Endothelial cell of umbilical vein (primary cell): ENCODE measurements around the gene OPA3. TPM values are rescaled to one million over a fixed set of nuclear protein-coding genes. Genes with fewer than 3 reads are reported as not detected.

Experiments used
- BruUV-seq: library from RNA; stranded (reverse); fragments of 400-500 nt; replicated peaks from 2 replicates; lab custom pipeline; 2021; lab: Mats Ljungman, UMichigan
- CTCF ChIA-PET: fragments of 300-600, 350-600 bp; sonication (Branson Sonifier 250); formaldehyde crosslinking; loops from one replicate; lab custom pipeline; 2021; ENCODE audit warnings: antibody characterized with exemption, inconsistent platforms; lab: Charles Lee
- POLR2A ChIA-PET: fragments of 300-600, 350-600 bp; sonication (Branson Sonifier 250); formaldehyde crosslinking; loops from one replicate; lab custom pipeline; 2021; ENCODE audit warnings: antibody characterized with exemption, inconsistent platforms; lab: Charles Lee
- DNase-seq: peaks from one replicate; pipeline ENCODE4 v3.0.0-alpha.2; 2011; ENCODE audit warnings: low read depth, low spot score
- FAIRE-seq: peaks from 2 replicates; lab custom pipeline; 2011; peaks lifted over from hg19 to GRCh38; lab: Jason Lieb, UNC
- H2AFZ ChIP-seq: 2 replicates; pipeline ENCODE4 v1.6.0; 2012; ENCODE audit warnings: low read depth, low read length, control low read depth, inconsistent platforms
- H3K27ac ChIP-seq: 2 replicates; pipeline ENCODE4 v1.5.1; 2011; ENCODE audit warnings: low read depth, mild to moderate bottlenecking, control low read depth, low read length, moderate library complexity; ENCODE audit not compliant: insufficient read depth
- H3K27me3 ChIP-seq, 2 experiments: 2 replicates each; pipeline versions ENCODE4 v1.6.0 to v1.6.1; 2011; ENCODE audit warnings: low read length in 2 of 2, mixed read lengths in 1 of 2; ENCODE audit not compliant: control insufficient read depth in 2 of 2, insufficient read depth in 2 of 2
- H3K36me3 ChIP-seq, 2 experiments: 2 replicates in 1 of 2; 3 replicates in 1 of 2; pipeline ENCODE4 v1.5.1; 2011; ENCODE audit warnings: low read length in 2 of 2, mild to moderate bottlenecking in 1 of 2, moderate library complexity in 1 of 2; ENCODE audit not compliant: control insufficient read depth in 2 of 2, insufficient read depth in 2 of 2; ENCODE audit errors: extremely low read depth in 1 of 2
- H3K4me1 ChIP-seq: 3 replicates; pipeline ENCODE4 v1.5.1; 2011; ENCODE audit warnings: mild to moderate bottlenecking, low read length; ENCODE audit not compliant: control insufficient read depth, insufficient read depth; ENCODE audit errors: extremely low read depth
- H3K4me2 ChIP-seq: 2 replicates; pipeline ENCODE4 v1.6.1; 2011; ENCODE audit warnings: low read length, control low read depth, mixed read lengths; ENCODE audit not compliant: insufficient read depth
- H3K4me3 ChIP-seq, 3 experiments: fragments of 200-600 bp in 1 of 3; sonication (generic), shearing (Covaris generic) in 1 of 3; replicated peaks in 1 of 3; 2 replicates each; pipeline ENCODE4 v1.5.1; 2011 to 2016; ENCODE audit warnings: control low read depth in 3 of 3, low read length in 3 of 3, mild to moderate bottlenecking in 2 of 3, inconsistent platforms in 1 of 3, low read depth in 1 of 3, moderate library complexity in 1 of 3; ENCODE audit not compliant: insufficient read depth in 1 of 3
- H3K79me2 ChIP-seq: 2 replicates; pipeline ENCODE4 v1.6.0; 2012; ENCODE audit warnings: low read length, inconsistent platforms; ENCODE audit not compliant: control insufficient read depth, insufficient read depth
- H3K9ac ChIP-seq: replicated peaks from 2 replicates; pipeline ENCODE3; 2011; ENCODE audit warnings: low read length, control low read depth; ENCODE audit not compliant: insufficient read depth; ENCODE audit errors: extremely low read depth
- H3K9me1 ChIP-seq: replicated peaks from 3 replicates; pipeline ENCODE4 v1.6.0; 2011; ENCODE audit warnings: mild to moderate bottlenecking, low read length; ENCODE audit not compliant: control insufficient read depth, insufficient read depth; ENCODE audit errors: extremely low read depth
- H3K9me3 ChIP-seq: replicated peaks from 2 replicates; pipeline ENCODE4 v1.5.1; 2012; ENCODE audit warnings: low read length, inconsistent platforms; ENCODE audit not compliant: control insufficient read depth, insufficient read depth
- H4K20me1 ChIP-seq: replicated peaks from 2 replicates; pipeline ENCODE3; 2011; ENCODE audit warnings: mild to moderate bottlenecking, low read length; ENCODE audit not compliant: control insufficient read depth, insufficient read depth; ENCODE audit errors: extremely low read depth
- FOS ChIP-seq: IDR thresholded peaks from 2 replicates; pipeline ENCODE4 v1.6.1; 2011; ENCODE audit warnings: mild to moderate bottlenecking, low read length, moderate library complexity, borderline replicate concordance; ENCODE audit not compliant: insufficient read depth
- JUN ChIP-seq: IDR thresholded peaks from 2 replicates; pipeline ENCODE4 v1.6.1; 2011; ENCODE audit warnings: borderline replicate concordance, low read depth; ENCODE audit not compliant: insufficient read length, insufficient read depth
- POLR2A ChIP-seq: IDR thresholded peaks from 2 replicates; pipeline ENCODE4 v1.6.1; 2012; ENCODE audit warnings: low read depth, mild to moderate bottlenecking, control low read depth, low read length
- POLR2AphosphoS5 ChIP-seq: IDR thresholded peaks from 2 replicates; pipeline ENCODE4 v1.6.1; 2012; ENCODE audit warnings: low read depth, mild to moderate bottlenecking, control low read depth, low read length, moderate library complexity; ENCODE audit not compliant: insufficient read depth
- dilution Hi-C: fragments of 300-500 bp; cut with MboI; formaldehyde crosslinking; loops from one replicate; pipeline ENCODE4 v1.15.0; 2019; ENCODE audit warnings: low sequenced_read_pairs; ENCODE audit not compliant: extremely low pct_ligation_motif_present
- intact Hi-C: fragments of 100-400 bp; cut with micrococcal nuclease; formaldehyde crosslinking; loops from one replicate; pipeline ENCODE4 v1.10.0; 2022
- polyA plus RNA-seq, 4 experiments: library from polyadenylated mRNA; depleted of rRNA in 3 of 4; stranded (reverse) in 3 of 4; unstranded in 1 of 4; fragments of >200 nt; gene quantifications; 2 replicates each; pipeline versions ENCODE4 v1.2.1 to v1.2.3, GENCODE V29; 2011 to 2012; ENCODE audit warnings: missing spikeins in 1 of 4
- total RNA-seq: library from RNA; stranded (reverse); gene quantifications from 2 replicates; pipeline ENCODE4 v1.2.3, GENCODE V29; 2021

Gene OPA3
- total and polyA plus RNA-seq, 2 donors (not counting 3 experiments of a cell fraction or from before 2014, with no cell fraction given), result 15.4 to 16.0 TPM

DNA sequence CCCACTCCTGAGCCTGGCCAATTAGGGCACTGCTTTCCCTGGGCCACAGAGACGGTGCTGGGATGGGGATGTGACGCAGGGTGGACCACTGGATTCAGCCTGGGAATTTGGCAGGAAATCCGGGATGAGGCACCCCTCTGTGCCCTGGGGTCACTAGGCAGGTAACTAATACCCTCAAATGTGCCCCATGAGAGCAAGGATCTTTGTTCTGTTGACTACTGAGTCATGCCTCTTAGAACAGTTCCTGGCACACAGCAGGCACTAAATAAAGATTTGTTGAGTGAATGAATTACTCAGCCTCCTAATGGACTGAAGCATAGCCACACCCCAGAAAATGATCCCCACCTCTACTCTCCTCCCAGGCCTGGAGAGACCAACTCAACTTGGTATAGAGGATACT is 15.9 kb downstream of the OPA3 start:
- H3K4me2 ChIP-seq, result no peak overlapping the region
- H3K36me3 ChIP-seq, result no peaks in the 10 kb centered on the region
- BruUV-seq, result no TSS peak
- H2AFZ ChIP-seq, result no peak overlapping the region
- DNase-seq (peak; percentile 25), FAIRE-seq (peak; percentile 79)
- peaks cover 10% of the 10 kb centered on the region for H3K4me1 ChIP-seq
- H3K27me3 ChIP-seq, result no peaks in the 10 kb centered on the region
- ChIA-PET POLR2A (no interaction called here), CTCF (interaction anchor here (1.9 kb wide), 2 partner anchors 10 to 73 kb away, joined by 7 to 12 read pairs; no protein-coding TSS in a partner anchor)
- no peak for TF ChIP-seq POLR2A
- TF ChIP-seq FOS, result peak; percentile 24
- TF ChIP-seq JUN, result no peak
- intact Hi-C loops (loop anchor here (1.0 kb wide), 1 partner anchor 74 kb away; no protein-coding TSS in a partner anchor), dilution Hi-C loops (no loop called here)
- H3K4me3 ChIP-seq, result no peak overlapping the region
- no peak overlapping the region for H3K9ac ChIP-seq
- no peaks in the 10 kb centered on the region for H4K20me1 ChIP-seq
- H3K27ac ChIP-seq, result peak overlapping the region; percentile 6
- no peaks in the 10 kb centered on the region for H3K9me3 ChIP-seq
- H3K79me2 ChIP-seq, result peaks cover 2% of the 10 kb centered on the region
- H3K9me1 ChIP-seq, result no peaks in the 10 kb centered on the region

DNA sequence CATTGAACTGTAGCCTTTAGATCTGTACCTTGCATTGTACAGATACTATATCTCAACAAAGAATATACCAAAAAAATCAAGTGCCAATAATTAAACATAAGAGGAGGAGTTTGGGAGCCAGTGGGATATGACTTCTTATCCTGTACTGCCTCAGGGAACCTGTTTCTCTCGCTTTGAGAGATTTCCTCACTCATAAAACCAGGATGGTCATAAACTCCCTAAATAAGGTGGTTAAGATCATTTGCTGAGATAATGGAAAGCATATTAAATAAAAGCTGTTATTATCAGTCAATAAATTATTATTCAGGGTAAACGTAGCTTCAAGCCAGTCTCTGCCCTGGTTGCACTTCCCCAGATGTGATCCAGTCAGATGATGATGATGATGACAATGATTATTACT is 17.0 kb downstream of the OPA3 start:
- Histone ChIP-seq H3K4me1 (peaks cover 10% of the 10 kb centered on the region), H3K9me1 (no peaks in the 10 kb centered on the region), H3K9me3 (no peaks in the 10 kb centered on the region), H3K79me2 (no peaks in the 10 kb centered on the region), H3K4me3 (no peak overlapping the region), H3K27ac (no peak overlapping the region), H3K36me3 (no peaks in the 10 kb centered on the region), H2AFZ (no peak overlapping the region), H3K4me2 (no peak overlapping the region), H4K20me1 (no peaks in the 10 kb centered on the region), H3K27me3 (no peaks in the 10 kb centered on the region), H3K9ac (no peak overlapping the region)
- POLR2A ChIA-PET, result no interaction called here
- dilution Hi-C loops, result no loop called here
- TF ChIP-seq POLR2AphosphoS5 (no peak), JUN (no peak)
- peak; percentile 21 for FAIRE-seq
- no TSS peak for BruUV-seq
- CTCF ChIA-PET, result interaction anchor here (1.6 to 1.9 kb wide), 3 partner anchors 9 to 75 kb away, joined by 4 to 12 read pairs (median 7); no protein-coding TSS in a partner anchor
- DNase-seq, result no peak
- intact Hi-C loops, result no loop called here
